K562 (cell line): Measurements from ENCODE around the gene ASB2.

Source experiments
- CHCHD3 ChIP-seq: fragments of 250-450 bp; sonication (Bioruptor Pico); IDR thresholded peaks from 2 replicates; pipeline ENCODE4 v2.1.2; 2022; ENCODE audit warnings: mild to moderate bottlenecking
- RAD51 ChIP-seq: fragments of 450-650 bp; IDR thresholded peaks from 2 replicates; pipeline ENCODE4 v1.7.1; 2016; ENCODE audit warnings: low read depth, mild to moderate bottlenecking, borderline replicate concordance
- RBM34 ChIP-seq: fragments of 200-400 bp; formaldehyde crosslinking; IDR thresholded peaks from 2 replicates; pipeline ENCODE4 v1.6.1; 2018; ENCODE audit warnings: low read length, borderline replicate concordance; ENCODE audit not compliant: insufficient read depth
- ZNF830 ChIP-seq: fragments of 250-450 bp; sonication (Bioruptor Pico); IDR thresholded peaks from 2 replicates; pipeline ENCODE4 v1.5.0; 2021; ENCODE audit warnings: mild to moderate bottlenecking

GRCh38 chr14:93897476-93897845 is 78.9 kb downstream of the ASB2 start:
- TF ChIP-seq CHCHD3 (CRISPR knock-in tag) (no peak), ZNF830 (no peak), RAD51 (no peak), RBM34 (no peak)
